HepG2 (cell line): ENCODE data around the gene LIME1. TPM values are rescaled to one million over a fixed set of nuclear protein-coding genes. Genes with fewer than 3 reads are reported as not detected.

Experiments used
- ATF3 ChIP-seq: sonication (generic); formaldehyde crosslinking; IDR thresholded peaks from 2 replicates; pipeline ENCODE4 v1.4.0; 2020; ENCODE audit warnings: missing genetic modification reagents
- CBFB ChIP-seq: sonication (generic); formaldehyde crosslinking; IDR thresholded peaks from 2 replicates; pipeline ENCODE4 v1.4.0; 2020; ENCODE audit warnings: missing genetic modification reagents
- CCDC6 ChIP-seq: sonication (generic); formaldehyde crosslinking; IDR thresholded peaks from 2 replicates; pipeline ENCODE4 v1.8.1; 2022; ENCODE audit warnings: mild to moderate bottlenecking, missing genetic modification reagents, moderate library complexity
- GATAD2A ChIP-seq: IDR thresholded peaks from 2 replicates; pipeline ENCODE4 v1.6.1; 2016
- HMGXB4 ChIP-seq, 2 experiments: sonication (generic) in 1 of 2; formaldehyde crosslinking in 1 of 2; IDR thresholded peaks; 2 replicates each; pipeline versions ENCODE4 v1.4.0 to v1.6.1; 2018 to 2020; ENCODE audit warnings: missing genetic modification reagents in 2 of 2, borderline replicate concordance in 1 of 2, low read depth in 1 of 2, mild to moderate bottlenecking in 1 of 2, missing biosample characterization in 1 of 2
- HNRNPL ChIP-seq: fragments of 200-400 bp; formaldehyde crosslinking; IDR thresholded peaks from 2 replicates; pipeline ENCODE4 v1.6.1; 2017; ENCODE audit warnings: mild to moderate bottlenecking, low read depth, low read length
- HNRNPLL ChIP-seq: fragments of 200-400 bp; formaldehyde crosslinking; IDR thresholded peaks from 2 replicates; pipeline ENCODE4 v1.6.1; 2017; ENCODE audit warnings: mild to moderate bottlenecking, low read depth, low read length; ENCODE audit not compliant: poor library complexity, severe bottlenecking
- JUND ChIP-seq: sonication (generic); formaldehyde crosslinking; IDR thresholded peaks from 2 replicates; pipeline ENCODE4 v1.8.0; 2022; ENCODE audit warnings: mild to moderate bottlenecking, missing genetic modification reagents
- KAT8 ChIP-seq: IDR thresholded peaks from 2 replicates; pipeline ENCODE4 v1.6.1; 2016; ENCODE audit warnings: missing genetic modification reagents, missing compliant biosample characterization
- MYC ChIP-seq: sonication (generic); formaldehyde crosslinking; IDR thresholded peaks from 2 replicates; pipeline ENCODE4 v1.9.0; 2021; ENCODE audit warnings: missing genetic modification reagents, borderline replicate concordance
- RAD21 ChIP-seq: fragments of 450-650 bp; formaldehyde crosslinking; IDR thresholded peaks from 2 replicates; pipeline ENCODE4 v1.5.0; 2020; ENCODE audit warnings: mild to moderate bottlenecking
- RARA ChIP-seq: IDR thresholded peaks from 2 replicates; pipeline ENCODE4 v1.6.1; 2016; ENCODE audit warnings: missing genetic modification reagents, missing compliant biosample characterization
- SMC3 ChIP-seq: IDR thresholded peaks from 2 replicates; pipeline ENCODE4 v1.6.1; 2011; ENCODE audit warnings: low read length, improper control_type of control experiment
- SP5 ChIP-seq: IDR thresholded peaks from 2 replicates; pipeline ENCODE4 v1.6.1; 2016; ENCODE audit warnings: low read depth, borderline replicate concordance
- TGIF2 ChIP-seq: IDR thresholded peaks from 2 replicates; pipeline ENCODE4 v1.6.1; 2016; ENCODE audit warnings: control low read depth, missing compliant biosample characterization
- XRCC5 ChIP-seq: fragments of 200-400 bp; formaldehyde crosslinking; optimal IDR thresholded peaks from 2 replicates; pipeline ENCODE3; 2017; ENCODE audit warnings: mild to moderate bottlenecking, low read length
- ZBTB14 ChIP-seq: sonication (generic); formaldehyde crosslinking; IDR thresholded peaks from 2 replicates; pipeline ENCODE4 v1.4.0; 2020; ENCODE audit warnings: missing genetic modification reagents
- ZBTB7B ChIP-seq: sonication (generic); formaldehyde crosslinking; IDR thresholded peaks from 2 replicates; pipeline ENCODE4 v1.4.0; 2020; ENCODE audit warnings: missing genetic modification reagents
- ZNF331 ChIP-seq: sonication (generic); formaldehyde crosslinking; IDR thresholded peaks from 2 replicates; pipeline ENCODE4 v1.4.0; 2020; ENCODE audit warnings: missing genetic modification reagents
- ZNF362 ChIP-seq: sonication (generic); formaldehyde crosslinking; IDR thresholded peaks from 2 replicates; pipeline ENCODE4 v1.4.0; 2020; ENCODE audit warnings: missing genetic modification reagents, mild to moderate bottlenecking, borderline replicate concordance
- ZNF616 ChIP-seq: sonication (generic); formaldehyde crosslinking; IDR thresholded peaks from 2 replicates; pipeline ENCODE4 v1.5.0; 2020; ENCODE audit warnings: low read depth, mild to moderate bottlenecking, missing genetic modification reagents
- ZNF687 ChIP-seq: sonication (generic); formaldehyde crosslinking; IDR thresholded peaks from 2 replicates; pipeline ENCODE4 v1.5.1; 2020; ENCODE audit warnings: mild to moderate bottlenecking, missing genetic modification reagents, moderate library complexity
- polyA plus RNA-seq, 8 experiments: library from polyadenylated mRNA; depleted of rRNA in 3 of 8; stranded (reverse) in 7 of 8; unstranded in 1 of 8; fragments of >200 nt; fragmentation: Illumina TruSeq in 4 of 8; extraction: Trizol in 4 of 8; gene quantifications; 2 replicates each; pipeline versions ENCODE4 v1.2.1 to v1.2.3, GENCODE V29; 2011 to 2016; ENCODE audit warnings: low read depth in 4 of 8, missing spikeins in 1 of 8, mixed read lengths in 1 of 8; ENCODE audit not compliant: insufficient read depth in 1 of 8
- total RNA-seq, 5 experiments: library from RNA; depleted of rRNA; stranded (reverse); fragments of >200 nt; fragmentation: Illumina TruSeq; extraction: Trizol; gene quantifications; 2 replicates each; pipeline ENCODE4 v1.2.3, GENCODE V29; 2016; ENCODE audit warnings: low read depth in 1 of 5

LIME1 gene
- total and polyA plus RNA-seq, 2 of the 13 experiments (the other 11 are each of a cell fraction or from before 2014, with no cell fraction given), result 13.0 to 61.5 TPM

- TF ChIP-seq ZNF362 (peak; percentile 49; the same call in 1 of the 2 replicates), MYC (CRISPR knock-in tag) (peak; percentile 73; the same call in 1 of the 2 replicates), HNRNPL (0 out of 2 replicates have a peak, but pooled peaks have one; percentile 52), SP5 (peak; percentile 28; the same call in 1 of the 2 replicates), JUND (CRISPR knock-in tag) (no peak), ZNF331 (peak; percentile 25; the same call in 1 of the 2 replicates), ATF3 (CRISPR knock-in tag) (no peak), SMC3 (peak; percentile 35; the same call in 1 of the 2 replicates), CBFB (0 out of 2 replicates have a peak, but pooled peaks have one; percentile 23), ZBTB14 (no peak), RAD21 (CRISPR knock-in tag) (peak; percentile 66; the same call in 1 of the 2 replicates), TGIF2 (0 out of 2 replicates have a peak, but pooled peaks have one; percentile 26), ZBTB7B (CRISPR knock-in tag) (0 out of 2 replicates have a peak, but pooled peaks have one; percentile 28), XRCC5 (peak; percentile 82), ZNF687 (peak; percentile 63), ZNF616 (CRISPR knock-in tag) (no peak), GATAD2A (CRISPR knock-in tag) (0 out of 2 replicates have a peak, but pooled peaks have one; percentile 21), HMGXB4 (CRISPR knock-in tag; IDR thresholded peaks at IDR 0.05; ENCODE audit: borderline replicate concordance in 1 of 2, low read depth in 1 of 2) (peak in 1 of 2 experiments; percentile 29; a peak in 1 of 4 replicates), RARA (CRISPR knock-in tag) (peak; percentile 22; the same call in 1 of the 2 replicates), KAT8 (CRISPR knock-in tag) (peak; percentile 33; the same call in 1 of the 2 replicates), HNRNPLL (peak; percentile 22), CCDC6 (no peak)
Observed at GRCh38 chr20:63782051-63782471, 45.6 kb downstream of the LIME1 start (continued).
